GM19238 (cell line): ENCODE measurements around the gene ZBTB40.

Experiments
- DNase-seq: peaks from one replicate; pipeline ENCODE4 v3.0.0; 2011; ENCODE audit warnings: low spot score; ENCODE audit not compliant: insufficient read length

Gene ZBTB40

GRCh38 chr1:22556391-22557104, 104.9 kb downstream of the ZBTB40 start:
- no peak for DNase-seq

- no peak for DNase-seq
These were observed 105.8 kb downstream of the ZBTB40 start for GRCh38 chr1:22557341-22557950.

- DNase-seq, result no peak
These were observed 111.2 kb downstream of the ZBTB40 start, which contains the start of gene EPHA8 for GRCh38 chr1:22562584-22563583. Gene EPHA8 (plus strand): TSS chr1:22563489. CDS start chr1:22563636, 147 bp downstream.

GRCh38 chr1:22563671-22564602, 112.3 kb downstream of the ZBTB40 start:
- DNase-seq, result no peak

- no peak for DNase-seq
These were observed 114.5 kb downstream of the ZBTB40 start for GRCh38 chr1:22566161-22566560.

GRCh38 chr1:22567197-22567596, 115.5 kb downstream of the ZBTB40 start:
- DNase-seq, result no peak

- no peak for DNase-seq
These were observed 116.3 kb downstream of the ZBTB40 start for GRCh38 chr1:22567994-22568393.

- no peak for DNase-seq
These were observed 117.6 kb downstream of the ZBTB40 start for GRCh38 chr1:22569269-22569668.

GRCh38 chr1:22570140-22570909, 118.7 kb downstream of the ZBTB40 start:
- DNase-seq, result no peak

- DNase-seq, result no peak
These were observed 121.2 kb downstream of the ZBTB40 start for GRCh38 chr1:22572818-22573217.

- no peak for DNase-seq
These were observed 121.6 kb downstream of the ZBTB40 start for GRCh38 chr1:22573237-22573636.

- DNase-seq, result no peak
These were observed 124.0 kb downstream of the ZBTB40 start for GRCh38 chr1:22575532-22576149.

GRCh38 chr1:22576150-22576544, 124.5 kb downstream of the ZBTB40 start:
- no peak for DNase-seq

GRCh38 chr1:22576617-22577016, 125.0 kb downstream of the ZBTB40 start:
- no peak for DNase-seq

GRCh38 chr1:22578732-22579361, 127.2 kb downstream of the ZBTB40 start:
- no peak for DNase-seq

- DNase-seq, result no peak
These were observed 128.0 kb downstream of the ZBTB40 start for GRCh38 chr1:22579541-22580155.
